ENCODE results near the gene RSPH6A.

DNA sequence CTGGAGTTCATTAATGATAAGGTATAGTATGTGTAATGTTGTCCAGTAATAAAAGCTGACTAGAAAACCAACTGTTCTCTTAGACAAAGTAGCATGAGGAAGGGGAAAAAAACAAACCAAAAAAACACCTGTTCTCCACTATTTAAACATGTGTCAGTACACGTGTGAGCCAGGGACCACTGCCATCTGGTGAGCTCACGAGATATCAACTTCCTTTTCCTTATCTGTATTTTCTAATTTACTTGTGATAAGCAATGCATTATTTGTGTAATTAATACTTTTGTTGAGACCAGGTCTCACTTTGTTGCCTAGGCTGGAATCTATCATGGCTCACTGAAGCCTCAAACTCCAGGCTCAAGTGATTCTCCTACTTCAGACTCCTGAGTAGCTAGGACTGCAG lies 41.7 kb downstream of the RSPH6A start:
- TF ChIP-seq POLR2A (IDR thresholded peaks at IDR 0.05; ENCODE audit: low read depth, low read length) (no peak), RAD21 (IDR thresholded peaks at IDR 0.05; ENCODE audit: low read length) (no peak), SMC3 (IDR thresholded peaks at IDR 0.05; ENCODE audit: low read depth, low read length) (no peak), BHLHE40 (IDR thresholded peaks at IDR 0.05; ENCODE audit: low read depth, low read length) (no peak)
- TF ChIP-seq, protein P1, sequence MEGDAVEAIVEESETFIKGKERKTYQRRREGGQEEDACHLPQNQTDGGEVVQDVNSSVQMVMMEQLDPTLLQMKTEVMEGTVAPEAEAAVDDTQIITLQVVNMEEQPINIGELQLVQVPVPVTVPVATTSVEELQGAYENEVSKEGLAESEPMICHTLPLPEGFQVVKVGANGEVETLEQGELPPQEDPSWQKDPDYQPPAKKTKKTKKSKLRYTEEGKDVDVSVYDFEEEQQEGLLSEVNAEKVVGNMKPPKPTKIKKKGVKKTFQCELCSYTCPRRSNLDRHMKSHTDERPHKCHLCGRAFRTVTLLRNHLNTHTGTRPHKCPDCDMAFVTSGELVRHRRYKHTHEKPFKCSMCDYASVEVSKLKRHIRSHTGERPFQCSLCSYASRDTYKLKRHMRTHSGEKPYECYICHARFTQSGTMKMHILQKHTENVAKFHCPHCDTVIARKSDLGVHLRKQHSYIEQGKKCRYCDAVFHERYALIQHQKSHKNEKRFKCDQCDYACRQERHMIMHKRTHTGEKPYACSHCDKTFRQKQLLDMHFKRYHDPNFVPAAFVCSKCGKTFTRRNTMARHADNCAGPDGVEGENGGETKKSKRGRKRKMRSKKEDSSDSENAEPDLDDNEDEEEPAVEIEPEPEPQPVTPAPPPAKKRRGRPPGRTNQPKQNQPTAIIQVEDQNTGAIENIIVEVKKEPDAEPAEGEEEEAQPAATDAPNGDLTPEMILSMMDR (conservative IDR thresholded peaks at IDR 0.05; ENCODE audit: low read depth, low read length) = no peak
- TF ChIP-seq, protein P2, sequence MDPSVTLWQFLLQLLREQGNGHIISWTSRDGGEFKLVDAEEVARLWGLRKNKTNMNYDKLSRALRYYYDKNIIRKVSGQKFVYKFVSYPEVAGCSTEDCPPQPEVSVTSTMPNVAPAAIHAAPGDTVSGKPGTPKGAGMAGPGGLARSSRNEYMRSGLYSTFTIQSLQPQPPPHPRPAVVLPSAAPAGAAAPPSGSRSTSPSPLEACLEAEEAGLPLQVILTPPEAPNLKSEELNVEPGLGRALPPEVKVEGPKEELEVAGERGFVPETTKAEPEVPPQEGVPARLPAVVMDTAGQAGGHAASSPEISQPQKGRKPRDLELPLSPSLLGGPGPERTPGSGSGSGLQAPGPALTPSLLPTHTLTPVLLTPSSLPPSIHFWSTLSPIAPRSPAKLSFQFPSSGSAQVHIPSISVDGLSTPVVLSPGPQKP (IDR thresholded peaks at IDR 0.05; ENCODE audit: borderline replicate concordance, low read depth, low read length) = no peak

Measured in IMR-90 (cell line).